Measurements from ENCODE around the gene HYDIN. TPM values are rescaled to one million over a fixed set of nuclear protein-coding genes. Genes with fewer than 3 reads are reported as not detected.
A peak's percentile ranks its signal among the peaks of the same experiment; 100 is the strongest.
"Not testable (repeated sequence)": the region's sequence is repeated elsewhere in the genome, so short reads cannot be mapped to it uniquely, and the experiment has no call there.

The HYDIN gene
- total RNA-seq, 2 donors from 2014 or later = 0.30 to 1.2 TPM

DNA sequence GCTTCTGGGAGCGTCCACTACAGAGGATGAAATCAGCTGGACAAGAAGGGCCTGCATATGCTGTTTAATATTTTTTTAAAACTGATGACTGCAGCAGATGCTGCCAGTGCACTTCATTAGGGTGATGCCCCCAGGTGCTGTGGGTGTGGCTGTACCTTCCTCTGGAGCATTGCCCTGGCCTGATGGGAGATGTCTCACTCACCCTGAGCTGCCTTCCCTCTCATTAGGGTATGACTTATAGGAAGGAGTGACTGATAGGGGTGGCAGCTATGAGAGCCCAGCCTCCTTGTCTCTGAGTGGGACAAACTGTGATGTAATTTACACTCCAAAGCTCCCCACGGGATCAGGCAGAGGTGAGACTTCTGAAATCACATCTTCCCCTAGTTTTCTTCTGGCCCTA lies 234.7 kb downstream of the HYDIN start:
- not testable (repeated sequence) for H3K4me1 Mint-ChIP-seq (ENCODE audit: low read depth); H3K27me3 Mint-ChIP-seq (ENCODE audit: low read depth); H3K9me3 Mint-ChIP-seq; H3K27ac Mint-ChIP-seq; H3K4me3 Mint-ChIP-seq; H3K36me3 Mint-ChIP-seq (ENCODE audit: insufficient read depth in 2 of 2); DNase-seq; ATAC-seq (replicated peaks in 1 of 2)

DNA sequence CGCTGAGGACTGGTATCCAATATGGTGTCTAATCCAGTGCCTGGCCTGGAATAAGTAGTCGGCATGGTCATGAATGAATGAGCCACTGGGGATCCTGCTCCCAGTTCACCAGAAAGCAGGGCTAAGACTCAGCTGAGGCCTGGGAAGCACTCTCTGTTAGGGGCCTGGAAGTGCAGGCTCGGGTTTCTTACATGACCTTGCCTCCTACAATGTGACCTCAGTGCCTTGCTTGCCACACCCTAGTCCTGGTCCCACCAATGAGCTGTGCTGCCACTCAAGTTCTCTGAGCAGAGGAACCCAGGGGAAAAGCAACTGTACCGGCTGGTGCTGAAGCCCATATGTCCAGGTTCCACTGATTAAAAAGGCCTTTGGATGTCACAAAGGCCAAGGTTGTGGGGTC lies 238.0 kb downstream of the HYDIN start:
- H3K4me3 Mint-ChIP-seq; H3K27ac Mint-ChIP-seq; H3K4me1 Mint-ChIP-seq (ENCODE audit: low read depth); ATAC-seq (replicated peaks in 1 of 2); H3K9me3 Mint-ChIP-seq; H3K36me3 Mint-ChIP-seq (ENCODE audit: insufficient read depth in 2 of 2); H3K27me3 Mint-ChIP-seq (ENCODE audit: low read depth); DNase-seq: not testable (repeated sequence)

DNA sequence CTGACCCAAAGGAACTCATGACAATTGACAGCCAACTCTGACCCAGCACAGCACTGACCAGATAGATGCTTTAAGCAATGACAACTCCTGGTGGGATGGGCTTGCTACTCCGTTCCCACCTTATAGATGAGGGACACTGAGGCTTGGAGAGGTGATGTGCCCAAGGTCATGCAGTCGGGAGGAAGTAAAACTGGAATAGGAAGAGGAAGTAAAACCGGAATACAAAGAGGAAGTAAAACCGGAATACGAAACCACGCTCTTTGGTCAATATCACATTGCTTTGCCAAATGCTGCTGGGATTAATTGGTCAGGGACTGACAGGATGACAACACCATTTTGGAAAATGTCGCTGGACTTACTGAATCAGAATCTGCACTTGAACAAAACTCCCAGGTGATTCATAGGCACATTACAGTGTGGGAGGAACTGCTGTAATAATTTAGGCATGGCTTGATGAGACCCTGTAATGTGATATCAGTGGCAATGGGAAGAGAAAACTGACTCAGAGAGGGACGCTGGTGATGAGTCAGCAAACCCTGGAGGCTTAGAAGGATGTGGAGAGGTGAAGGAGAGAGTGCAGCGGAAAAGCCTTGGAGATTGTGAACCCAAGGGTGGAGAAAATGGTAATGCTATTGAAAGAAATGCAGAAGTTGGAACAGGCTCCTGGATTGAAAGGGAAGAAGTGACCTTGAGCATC lies 243.4 kb downstream of the HYDIN start:
- H3K9me3 Mint-ChIP-seq; H3K27me3 Mint-ChIP-seq (ENCODE audit: low read depth); H3K27ac Mint-ChIP-seq; ATAC-seq (replicated peaks in 1 of 2); H3K36me3 Mint-ChIP-seq (ENCODE audit: insufficient read depth in 2 of 2); H3K4me3 Mint-ChIP-seq; DNase-seq; H3K4me1 Mint-ChIP-seq (ENCODE audit: low read depth): not testable (repeated sequence)

DNA sequence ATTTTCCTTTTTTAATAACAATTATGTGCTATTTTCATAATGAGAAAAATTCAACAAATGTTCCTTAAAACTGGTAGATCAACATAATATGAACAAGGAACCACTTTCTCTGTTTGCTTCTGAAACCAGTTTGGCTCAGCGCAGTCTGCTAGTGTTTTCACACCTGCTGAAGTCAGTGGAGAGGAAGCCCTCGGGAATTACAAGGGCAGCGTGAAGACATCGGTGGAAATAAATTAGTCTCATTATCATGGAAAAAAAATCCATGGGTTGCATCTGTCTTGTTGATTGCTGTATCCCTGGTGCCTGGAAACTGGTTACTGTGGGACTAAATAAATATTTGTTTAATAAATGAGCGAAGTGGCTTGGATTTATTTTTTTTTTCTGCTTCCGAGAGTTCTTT lies 245.8 kb downstream of the HYDIN start:
- not testable (repeated sequence) for H3K4me1 Mint-ChIP-seq (ENCODE audit: low read depth); H3K9me3 Mint-ChIP-seq; H3K27ac Mint-ChIP-seq; H3K27me3 Mint-ChIP-seq (ENCODE audit: low read depth); DNase-seq; ATAC-seq (replicated peaks in 1 of 2); H3K4me3 Mint-ChIP-seq; H3K36me3 Mint-ChIP-seq (ENCODE audit: insufficient read depth in 2 of 2)

DNA sequence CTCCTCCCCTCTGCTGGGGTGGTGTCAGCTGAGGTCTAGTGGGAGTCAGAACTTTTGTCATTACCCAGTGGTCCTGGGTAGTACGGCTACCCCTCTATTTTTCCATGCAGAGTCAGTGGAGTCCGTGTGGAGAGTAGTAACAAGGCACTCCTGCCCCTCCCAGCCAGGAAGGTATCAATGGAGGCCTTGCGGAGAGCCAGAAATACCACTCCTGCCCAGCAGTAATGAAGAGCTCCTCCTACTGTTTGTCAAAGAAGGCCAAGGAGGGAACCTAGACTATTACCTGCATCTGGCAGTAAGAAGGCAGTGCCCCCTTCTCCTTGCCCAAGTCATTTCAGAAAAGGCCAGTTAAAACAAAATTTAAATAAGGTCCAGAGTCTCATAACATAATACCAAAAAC lies 262.2 kb downstream of the HYDIN start:
- not testable (repeated sequence) for H3K27ac Mint-ChIP-seq; H3K4me3 Mint-ChIP-seq; ATAC-seq (replicated peaks in 1 of 2); DNase-seq; H3K9me3 Mint-ChIP-seq; H3K27me3 Mint-ChIP-seq (ENCODE audit: low read depth); H3K36me3 Mint-ChIP-seq (ENCODE audit: insufficient read depth in 2 of 2); H3K4me1 Mint-ChIP-seq (ENCODE audit: low read depth)

DNA sequence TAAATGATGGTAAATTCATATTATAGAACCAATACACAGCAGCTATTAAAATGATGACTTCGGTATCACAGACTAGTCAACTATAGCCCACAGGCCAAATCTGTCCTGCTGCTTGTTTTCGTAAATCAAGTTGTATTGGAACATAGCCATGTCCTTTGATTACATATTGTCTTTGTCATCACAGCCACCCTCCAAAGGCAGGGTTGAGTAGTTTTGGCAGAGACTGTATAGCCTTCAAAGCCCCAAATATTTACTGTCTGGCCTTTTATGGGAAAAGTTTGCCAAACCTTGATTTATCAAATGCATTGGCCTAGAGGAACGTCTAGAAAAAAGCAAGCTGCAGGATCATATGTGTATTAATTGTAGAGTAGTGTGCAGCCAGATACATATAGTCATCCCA lies 270.4 kb downstream of the HYDIN start:
- not testable (repeated sequence) for DNase-seq; H3K9me3 Mint-ChIP-seq; H3K27ac Mint-ChIP-seq; H3K4me3 Mint-ChIP-seq; H3K4me1 Mint-ChIP-seq (ENCODE audit: low read depth); ATAC-seq (replicated peaks in 1 of 2); H3K36me3 Mint-ChIP-seq (ENCODE audit: insufficient read depth in 2 of 2); H3K27me3 Mint-ChIP-seq (ENCODE audit: low read depth)

DNA sequence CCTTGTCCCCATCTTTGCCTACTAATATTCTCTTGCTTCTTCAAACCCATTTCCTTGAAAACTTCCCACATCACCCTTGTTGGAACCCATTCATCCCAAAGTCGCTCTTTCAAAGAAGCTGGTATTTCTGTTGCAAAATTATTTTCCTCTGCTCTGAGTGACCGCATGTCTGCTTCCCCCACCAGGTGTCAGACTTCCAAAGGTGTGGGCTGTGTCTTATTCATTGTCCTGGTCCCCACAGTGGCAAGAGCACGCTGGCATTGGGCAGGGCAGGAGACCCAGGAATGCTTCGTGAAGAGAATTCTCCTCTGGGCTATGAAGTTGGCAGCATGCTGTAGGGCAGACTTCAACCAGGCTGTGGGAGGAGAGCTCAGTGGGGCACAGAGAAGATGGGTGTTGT lies 275.6 kb downstream of the HYDIN start:
- not testable (repeated sequence) for DNase-seq; H3K27me3 Mint-ChIP-seq (ENCODE audit: low read depth); H3K9me3 Mint-ChIP-seq; H3K27ac Mint-ChIP-seq; H3K36me3 Mint-ChIP-seq (ENCODE audit: insufficient read depth in 2 of 2); H3K4me3 Mint-ChIP-seq; ATAC-seq (replicated peaks in 1 of 2); H3K4me1 Mint-ChIP-seq (ENCODE audit: low read depth)

DNA sequence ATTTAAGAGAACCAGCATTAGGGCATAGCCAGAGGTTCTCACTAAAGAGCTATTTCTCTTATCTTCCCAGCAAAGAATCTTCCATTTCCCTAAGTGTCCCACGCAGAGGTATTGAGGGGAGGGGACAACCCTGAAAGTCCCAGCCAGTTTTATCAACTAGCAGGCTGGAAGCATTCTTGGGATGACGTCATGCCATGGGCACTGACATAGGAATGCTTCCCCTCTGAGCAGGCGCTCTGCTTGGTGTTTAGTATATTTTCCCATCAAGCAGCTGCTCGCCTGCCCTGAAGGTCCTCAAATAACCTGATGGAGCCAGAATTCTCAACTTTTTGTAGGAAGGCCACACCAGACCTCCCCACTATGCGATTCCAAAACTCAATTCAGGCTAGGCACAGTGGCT lies 276.7 kb downstream of the HYDIN start:
- H3K4me1 Mint-ChIP-seq (ENCODE audit: low read depth); H3K36me3 Mint-ChIP-seq (ENCODE audit: insufficient read depth in 2 of 2); H3K27ac Mint-ChIP-seq; DNase-seq; H3K9me3 Mint-ChIP-seq; H3K27me3 Mint-ChIP-seq (ENCODE audit: low read depth); H3K4me3 Mint-ChIP-seq; ATAC-seq (replicated peaks in 1 of 2): not testable (repeated sequence)

DNA sequence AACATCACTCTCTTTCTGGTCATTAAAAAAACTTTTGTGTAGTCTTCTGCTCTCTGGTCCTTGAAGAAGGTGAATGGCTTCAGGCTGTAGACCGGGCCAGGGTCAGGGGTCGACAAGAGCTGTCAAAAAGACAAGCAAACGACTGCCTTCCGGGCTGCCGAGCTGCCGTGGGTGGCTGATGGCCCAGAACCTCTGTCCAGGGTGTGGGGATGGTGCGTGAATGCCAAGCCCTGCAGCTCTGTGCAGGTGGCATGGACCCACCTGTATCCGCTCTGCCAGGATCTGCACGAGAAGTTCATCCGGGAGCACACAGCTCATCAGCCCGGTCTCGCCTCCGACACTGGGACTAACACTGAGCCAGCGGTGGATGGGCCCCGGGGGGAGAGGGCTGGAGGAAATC lies 287.0 kb downstream of the HYDIN start:
- H3K36me3 Mint-ChIP-seq (ENCODE audit: insufficient read depth in 2 of 2); H3K9me3 Mint-ChIP-seq; H3K27me3 Mint-ChIP-seq (ENCODE audit: low read depth); H3K27ac Mint-ChIP-seq; H3K4me3 Mint-ChIP-seq; H3K4me1 Mint-ChIP-seq (ENCODE audit: low read depth); ATAC-seq (replicated peaks in 1 of 2); DNase-seq: not testable (repeated sequence)

DNA sequence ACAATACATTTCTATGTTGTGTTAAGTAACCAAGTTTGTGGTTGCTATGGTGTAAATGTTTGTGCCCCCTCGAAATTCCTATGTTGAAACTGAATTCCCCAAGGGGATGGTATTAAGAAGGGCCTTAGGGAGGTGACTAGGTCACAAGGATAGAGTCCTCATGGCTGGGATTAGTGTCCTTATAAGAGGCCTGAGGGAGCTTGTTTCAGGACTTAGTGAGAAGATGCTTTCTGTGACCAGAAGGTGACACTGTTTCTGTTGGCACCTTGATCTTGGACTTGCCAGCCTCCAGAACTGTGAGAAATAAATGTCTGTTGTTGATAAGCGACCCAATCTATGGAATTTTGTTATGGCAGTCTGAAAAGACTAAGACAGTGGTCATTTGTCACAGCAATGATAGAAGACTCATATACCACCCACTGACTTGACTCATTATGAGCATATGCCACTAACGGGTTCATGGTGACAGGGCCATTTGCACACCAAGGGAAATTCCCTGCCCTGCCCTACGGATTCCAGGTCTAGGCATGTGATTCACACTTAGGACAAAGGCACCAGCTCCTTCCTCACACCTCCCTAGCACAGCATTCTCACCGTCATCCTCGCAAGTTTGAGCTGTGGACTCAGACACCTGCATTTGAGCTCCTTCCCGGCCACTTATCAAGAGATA lies 290.7 kb downstream of the HYDIN start:
- not testable (repeated sequence) for H3K9me3 Mint-ChIP-seq; H3K27me3 Mint-ChIP-seq (ENCODE audit: low read depth); DNase-seq; H3K4me1 Mint-ChIP-seq (ENCODE audit: low read depth); H3K36me3 Mint-ChIP-seq (ENCODE audit: insufficient read depth in 2 of 2); H3K4me3 Mint-ChIP-seq; H3K27ac Mint-ChIP-seq
- peak; percentile 52 to 74 for ATAC-seq (replicated peaks in 1 of 2)

DNA sequence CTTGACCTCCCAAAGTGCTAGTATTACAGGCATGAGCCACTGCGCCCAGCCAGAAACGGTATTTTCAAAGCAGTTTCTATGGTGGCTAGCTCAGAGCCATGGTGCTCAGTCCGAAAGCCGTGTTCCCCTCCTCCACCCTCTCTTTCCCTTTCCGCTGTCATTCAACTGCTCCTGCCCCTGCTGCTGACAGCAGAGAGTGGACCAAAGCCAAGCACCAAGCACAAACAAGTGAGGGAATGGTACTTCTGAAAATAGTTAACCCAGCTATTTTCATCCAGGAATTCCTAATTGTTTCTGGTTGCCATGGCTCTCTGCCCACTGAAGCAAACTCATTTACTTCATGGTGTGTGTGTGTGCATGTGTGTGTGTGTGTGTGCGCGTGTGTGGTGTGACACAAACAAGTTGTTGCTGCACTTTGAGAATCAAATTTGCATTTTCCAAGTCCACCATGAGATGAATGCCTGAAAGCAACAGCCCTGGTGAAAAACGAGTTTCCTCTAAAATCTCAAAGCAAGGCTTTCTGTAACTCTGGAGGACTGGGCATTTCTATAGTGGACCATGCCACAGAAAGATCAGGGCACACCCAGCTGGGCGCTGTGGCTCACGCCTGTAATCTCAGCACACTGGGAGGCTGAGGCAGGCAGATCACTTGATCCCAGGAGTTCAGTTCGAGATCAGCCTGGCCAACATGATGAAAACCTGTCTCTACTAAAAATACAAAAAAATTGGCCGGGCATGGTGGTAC lies 293.6 kb downstream of the HYDIN start:
- not testable (repeated sequence) for ATAC-seq (replicated peaks in 1 of 2); H3K27me3 Mint-ChIP-seq (ENCODE audit: low read depth); H3K9me3 Mint-ChIP-seq; H3K36me3 Mint-ChIP-seq (ENCODE audit: insufficient read depth in 2 of 2); H3K4me1 Mint-ChIP-seq (ENCODE audit: low read depth); DNase-seq; H3K27ac Mint-ChIP-seq; H3K4me3 Mint-ChIP-seq

DNA sequence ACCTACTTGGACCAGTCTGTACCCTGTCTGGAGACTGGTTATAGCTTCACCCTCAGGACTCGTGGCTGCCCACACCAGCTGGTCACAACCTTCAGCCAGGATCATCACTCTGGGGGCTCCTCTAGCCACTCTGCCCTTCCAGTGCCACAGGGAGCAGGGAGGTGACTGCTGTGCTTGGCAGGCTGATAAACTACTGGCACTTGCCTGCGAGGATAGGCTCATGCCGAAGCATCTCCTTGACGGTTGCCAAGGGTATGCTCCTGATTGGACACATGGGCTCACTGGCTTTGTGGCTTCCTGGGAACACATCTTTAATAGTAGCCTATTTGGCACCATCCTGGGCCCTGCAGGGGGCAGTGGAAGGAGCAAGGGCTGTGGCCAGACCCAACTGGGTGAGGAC lies 295.2 kb downstream of the HYDIN start:
- not testable (repeated sequence) for H3K4me3 Mint-ChIP-seq; H3K27me3 Mint-ChIP-seq (ENCODE audit: low read depth); H3K36me3 Mint-ChIP-seq (ENCODE audit: insufficient read depth in 2 of 2); H3K27ac Mint-ChIP-seq; ATAC-seq (replicated peaks in 1 of 2); DNase-seq; H3K4me1 Mint-ChIP-seq (ENCODE audit: low read depth); H3K9me3 Mint-ChIP-seq

DNA sequence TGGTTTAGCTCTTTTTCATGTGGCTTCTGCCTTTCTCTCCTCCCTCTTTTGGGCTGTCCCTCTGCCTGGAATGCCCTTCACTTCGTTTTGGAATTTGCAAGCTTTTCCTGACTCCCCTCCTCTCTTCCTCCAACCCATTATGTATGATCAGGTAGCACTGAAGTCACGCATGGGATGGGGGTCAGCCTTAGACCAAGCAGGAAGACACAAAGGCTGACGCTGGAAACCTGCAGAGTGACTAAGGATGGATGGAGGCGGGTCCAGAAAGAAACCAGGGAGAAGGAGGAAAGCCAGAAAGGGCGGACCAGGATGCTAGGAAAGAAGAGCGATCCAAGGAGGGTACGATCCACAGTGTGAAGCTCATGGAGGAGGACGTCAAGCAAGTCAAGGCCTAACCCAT lies 296.8 kb downstream of the HYDIN start:
- not testable (repeated sequence) for H3K36me3 Mint-ChIP-seq (ENCODE audit: insufficient read depth in 2 of 2); H3K9me3 Mint-ChIP-seq; H3K4me3 Mint-ChIP-seq; DNase-seq; H3K27ac Mint-ChIP-seq; H3K4me1 Mint-ChIP-seq (ENCODE audit: low read depth); ATAC-seq (replicated peaks in 1 of 2); H3K27me3 Mint-ChIP-seq (ENCODE audit: low read depth)

Data from activated T-cell treated with anti-CD3 and anti-CD28 coated beads, Interleukin-2, amount 50 U/mL, for 72 hours (primary cell).